D721Med (cell line): ENCODE measurements around the gene ZNF385B.

Experiments used
- DNase-seq: peaks from one replicate; pipeline ENCODE4 v3.0.0; 2011; ENCODE audit warnings: low spot score; ENCODE audit not compliant: insufficient read length
- FAIRE-seq: peaks from 2 replicates; lab custom pipeline; 2011; peaks lifted over from hg19 to GRCh38; lab: Jason Lieb, UNC
- CTCF ChIP-seq: IDR thresholded peaks from 2 replicates; pipeline ENCODE4 v1.5.1; 2012; ENCODE audit warnings: mild to moderate bottlenecking, control low read depth; ENCODE audit not compliant: insufficient read depth; ENCODE audit errors: missing control alignments

The ZNF385B gene

GRCh38 chr2:179856205-179856604, 5.2 kb downstream of the ZNF385B start:
- FAIRE-seq (no peak), DNase-seq (no peak)
- TF ChIP-seq CTCF: no peak

GRCh38 chr2:179855673-179856072, 5.7 kb downstream of the ZNF385B start:
- TF ChIP-seq CTCF: no peak
- DNase-seq (no peak), FAIRE-seq (no peak)

- no peak for TF ChIP-seq CTCF
- FAIRE-seq: no peak
- DNase-seq: no peak
Observed at GRCh38 chr2:179854891-179855290, 6.5 kb downstream of the ZNF385B start.

GRCh38 chr2:179853108-179853507, 8.3 kb downstream of the ZNF385B start:
- FAIRE-seq: no peak
- no peak for TF ChIP-seq CTCF
- no peak for DNase-seq

GRCh38 chr2:179850188-179850587, 11.2 kb downstream of the ZNF385B start:
- TF ChIP-seq CTCF: no peak
- DNase-seq (no peak), FAIRE-seq (no peak)

- no peak for TF ChIP-seq CTCF
- no peak for FAIRE-seq
- no peak for DNase-seq
Observed at GRCh38 chr2:179849719-179850118, 11.7 kb downstream of the ZNF385B start.

GRCh38 chr2:179843541-179843940, 17.9 kb downstream of the ZNF385B start:
- DNase-seq (no peak), FAIRE-seq (no peak)
- no peak for TF ChIP-seq CTCF
